Keratinocyte (primary cell): Measurements from ENCODE around the gene DLX3. TPM values are rescaled to one million over a fixed set of nuclear protein-coding genes. Genes with fewer than 3 reads are reported as not detected.

ENCODE experiments used
- DNase-seq: peaks from one replicate; pipeline ENCODE4 v3.0.0-alpha.2; 2011; ENCODE audit warnings: low read depth, missing footprints, low spot score
- FAIRE-seq: peaks from 2 replicates; lab custom pipeline; 2011; peaks lifted over from hg19 to GRCh38; lab: Jason Lieb, UNC
- H2AFZ ChIP-seq: 2 replicates; pipeline ENCODE4 v1.6.0; 2012; ENCODE audit warnings: low read length, control low read depth, inconsistent platforms; ENCODE audit not compliant: control insufficient read depth
- H3K27ac ChIP-seq: 2 replicates; pipeline ENCODE4 v1.5.1; 2011; ENCODE audit warnings: low read length; ENCODE audit not compliant: control insufficient read depth, insufficient read depth
- H3K27me3 ChIP-seq: 3 replicates; pipeline ENCODE4 v1.6.0; 2011; ENCODE audit warnings: low read length; ENCODE audit not compliant: control insufficient read depth, insufficient read depth; ENCODE audit errors: extremely low read depth
- H3K36me3 ChIP-seq, 2 experiments: 2 replicates in 1 of 2; 3 replicates in 1 of 2; pipeline ENCODE4 v1.5.1; 2011; ENCODE audit warnings: low read length in 2 of 2, mild to moderate bottlenecking in 1 of 2; ENCODE audit not compliant: control insufficient read depth in 2 of 2, insufficient read depth in 2 of 2; ENCODE audit errors: extremely low read depth in 1 of 2
- H3K4me1 ChIP-seq: 3 replicates; pipeline ENCODE4 v1.5.1; 2011; ENCODE audit warnings: low read length; ENCODE audit not compliant: control insufficient read depth, insufficient read depth; ENCODE audit errors: extremely low read depth
- H3K4me2 ChIP-seq: 3 replicates; pipeline ENCODE4 v1.6.0; 2011; ENCODE audit warnings: low read depth, low read length; ENCODE audit not compliant: control insufficient read depth, insufficient read depth; ENCODE audit errors: extremely low read depth
- H3K4me3 ChIP-seq, 3 experiments: fragments of 200-600 bp in 1 of 3; sonication (generic) in 1 of 3; 2 replicates in 2 of 3; 3 replicates in 1 of 3; pipeline ENCODE4 v1.5.1; 2011 to 2016; ENCODE audit warnings: low read length in 3 of 3, mild to moderate bottlenecking in 3 of 3, control low read depth in 2 of 3, inconsistent platforms in 1 of 3, low read depth in 1 of 3, mixed read lengths in 1 of 3, mixed run types in 1 of 3, moderate library complexity in 1 of 3; ENCODE audit not compliant: control insufficient read depth in 2 of 3, insufficient read depth in 2 of 3; ENCODE audit errors: extremely low read depth in 1 of 3
- H3K79me2 ChIP-seq: 2 replicates; pipeline ENCODE4 v1.6.0; 2012; ENCODE audit warnings: low read length; ENCODE audit not compliant: control insufficient read depth, insufficient read depth
- H3K9ac ChIP-seq: 3 replicates; pipeline ENCODE4 v1.6.0; 2011; ENCODE audit warnings: low read length; ENCODE audit not compliant: control insufficient read depth, insufficient read depth; ENCODE audit errors: extremely low read depth
- H3K9me1 ChIP-seq: 3 replicates; pipeline ENCODE4 v1.6.0; 2011; ENCODE audit warnings: low read length; ENCODE audit not compliant: control insufficient read depth, insufficient read depth; ENCODE audit errors: extremely low read depth
- H3K9me3 ChIP-seq: 2 replicates; pipeline ENCODE4 v1.5.1; 2012; ENCODE audit warnings: low read depth, low read length; ENCODE audit not compliant: control insufficient read depth
- H4K20me1 ChIP-seq: 3 replicates; pipeline ENCODE4 v1.6.0; 2011; ENCODE audit warnings: low read length; ENCODE audit not compliant: control insufficient read depth, insufficient read depth; ENCODE audit errors: extremely low read depth
- EZH2 ChIP-seq: IDR thresholded peaks from one replicate; pipeline ENCODE4 v1.6.1; 2012; ENCODE audit warnings: inconsistent platforms, mild to moderate bottlenecking, low read length, moderate library complexity
- dilution Hi-C: fragments of 300-500 bp; cut with MboI; formaldehyde crosslinking; loops from one replicate; pipeline ENCODE4 v1.7.0; 2020; ENCODE audit warnings: low sequenced_read_pairs; ENCODE audit not compliant: extremely low pct_ligation_motif_present
- polyA plus RNA-seq, 5 experiments: library from polyadenylated mRNA; depleted of rRNA in 3 of 5; stranded (reverse) in 3 of 5; stranded (forward) in 1 of 5; unstranded in 1 of 5; fragments of >200 nt; gene quantifications; 1 replicate in 1 of 5; 2 replicates in 3 of 5; 3 replicates in 1 of 5; pipeline versions ENCODE4 v1.2.1 to v1.2.3, GENCODE V29; 2011 to 2012; ENCODE audit warnings: missing spikeins in 2 of 5, low read depth in 1 of 5, low replicate concordance in 1 of 5
- TF ChIP-seq, protein P1 (sequence below), 3 experiments: IDR thresholded peaks in 1 of 3; conservative IDR thresholded peaks in 1 of 3; optimal IDR thresholded peaks in 1 of 3; 2 replicates in 2 of 3; 3 replicates in 1 of 3; pipeline versions ENCODE3 to v1.5.1; 2011; ENCODE audit warnings: low read length in 3 of 3, mild to moderate bottlenecking in 3 of 3, moderate library complexity in 2 of 3, control low read depth in 1 of 3, inconsistent platforms in 1 of 3; ENCODE audit not compliant: insufficient read depth in 2 of 3; ENCODE audit errors: extremely low read depth in 1 of 3

DLX3 gene
- polyA plus RNA-seq, 1 donor (not counting 4 experiments of a cell fraction or from before 2014, with no cell fraction given), result 0.72 TPM

GRCh38 chr17:49987290-49987585, 7.8 kb downstream of the DLX3 start:
- no peak overlapping the region for H2AFZ ChIP-seq
- H3K36me3 ChIP-seq, result peaks cover 0 to 2% of the 10 kb centered on the region in 2 experiments
- H3K27ac ChIP-seq, result no peak overlapping the region
- peaks cover 20% of the 10 kb centered on the region for H3K27me3 ChIP-seq
- DNase-seq (no peak), FAIRE-seq (no peak)
- no peaks in the 10 kb centered on the region for H3K9me3 ChIP-seq
- dilution Hi-C loops, result no loop called here
- H3K4me3 ChIP-seq, result no peak overlapping the region
- no peaks in the 10 kb centered on the region for H3K79me2 ChIP-seq
- no peaks in the 10 kb centered on the region for H4K20me1 ChIP-seq
- no peak for TF ChIP-seq EZH2
- H3K4me2 ChIP-seq, result no peak overlapping the region
- peaks cover 20% of the 10 kb centered on the region for H3K4me1 ChIP-seq
- H3K9me1 ChIP-seq, result no peaks in the 10 kb centered on the region
- H3K9ac ChIP-seq, result no peak overlapping the region

GRCh38 chr17:49986396-49987289, 8.4 kb downstream of the DLX3 start:
- TF ChIP-seq, protein P1, sequence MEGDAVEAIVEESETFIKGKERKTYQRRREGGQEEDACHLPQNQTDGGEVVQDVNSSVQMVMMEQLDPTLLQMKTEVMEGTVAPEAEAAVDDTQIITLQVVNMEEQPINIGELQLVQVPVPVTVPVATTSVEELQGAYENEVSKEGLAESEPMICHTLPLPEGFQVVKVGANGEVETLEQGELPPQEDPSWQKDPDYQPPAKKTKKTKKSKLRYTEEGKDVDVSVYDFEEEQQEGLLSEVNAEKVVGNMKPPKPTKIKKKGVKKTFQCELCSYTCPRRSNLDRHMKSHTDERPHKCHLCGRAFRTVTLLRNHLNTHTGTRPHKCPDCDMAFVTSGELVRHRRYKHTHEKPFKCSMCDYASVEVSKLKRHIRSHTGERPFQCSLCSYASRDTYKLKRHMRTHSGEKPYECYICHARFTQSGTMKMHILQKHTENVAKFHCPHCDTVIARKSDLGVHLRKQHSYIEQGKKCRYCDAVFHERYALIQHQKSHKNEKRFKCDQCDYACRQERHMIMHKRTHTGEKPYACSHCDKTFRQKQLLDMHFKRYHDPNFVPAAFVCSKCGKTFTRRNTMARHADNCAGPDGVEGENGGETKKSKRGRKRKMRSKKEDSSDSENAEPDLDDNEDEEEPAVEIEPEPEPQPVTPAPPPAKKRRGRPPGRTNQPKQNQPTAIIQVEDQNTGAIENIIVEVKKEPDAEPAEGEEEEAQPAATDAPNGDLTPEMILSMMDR (optimal IDR thresholded peaks at IDR 0.05 in 1 of 3, IDR thresholded peaks at IDR 0.05 in 1 of 3, conservative IDR thresholded peaks at IDR 0.05 in 1 of 3; ENCODE audit: extremely low read depth in 1 of 3, insufficient read depth in 2 of 3, low read length in 3 of 3), result no peak
- no peak for TF ChIP-seq EZH2
- Histone ChIP-seq H3K4me2 (no peak overlapping the region), H3K4me1 (peaks cover 20% of the 10 kb centered on the region), H3K79me2 (no peaks in the 10 kb centered on the region), H3K9me3 (no peaks in the 10 kb centered on the region), H4K20me1 (no peaks in the 10 kb centered on the region), H3K27me3 (peaks cover 20% of the 10 kb centered on the region), H2AFZ (no peak overlapping the region), H3K27ac (no peak overlapping the region), H3K4me3 (no peak overlapping the region), H3K9ac (no peak overlapping the region), H3K9me1 (no peaks in the 10 kb centered on the region), H3K36me3 (peaks cover 0 to 2% of the 10 kb centered on the region in 2 experiments)
- DNase-seq (no peak), FAIRE-seq (no peak)
- dilution Hi-C loops, result no loop called here
